IMR-90 (cell line): Measurements from ENCODE around the gene FOXC1. TPM values are rescaled to one million over a fixed set of nuclear protein-coding genes. Genes with fewer than 3 reads are reported as not detected.
A peak's percentile ranks its signal among the peaks of the same experiment; 100 is the strongest.

ENCODE experiments used
- ATAC-seq: fragments of 200-7000 bp; cut with Tn5 transposase; 2 replicates; pipeline ENCODE4 v1.9.1; 2020; ENCODE audit warnings: low read depth, mild to moderate bottlenecking, moderate library complexity
- BruUV-seq: library from RNA; stranded (reverse); fragments of 400-500 nt; replicated peaks from 2 replicates; lab custom pipeline; 2021; lab: Mats Ljungman, UMichigan
- CTCF ChIA-PET: fragments of 300-600 bp; formaldehyde crosslinking; extraction: SDS; loops from one replicate; lab custom pipeline; 2021; ENCODE audit warnings: antibody characterized with exemption; lab: Yijun Ruan, JAX
- POLR2A ChIA-PET: fragments of 300-600 bp; sonication (Branson Sonifier 250); formaldehyde crosslinking; loops from one replicate; lab custom pipeline; 2022; ENCODE audit warnings: antibody characterized with exemption; ENCODE audit not compliant: unreplicated experiment; lab: Charles Lee
- DNase-seq: peaks from one replicate; pipeline ENCODE4 v3.0.0; 2013
- H2AFZ ChIP-seq: replicated peaks from 2 replicates; pipeline ENCODE3; 2013; ENCODE audit warnings: low read length, mild to moderate bottlenecking; ENCODE audit not compliant: poor library complexity
- H2AK5ac ChIP-seq: 2 replicates; pipeline ENCODE4 v1.6.1; 2013; ENCODE audit warnings: low read depth, low read length, inconsistent platforms
- H2AK9ac ChIP-seq: replicated peaks from 2 replicates; pipeline ENCODE3; 2013; ENCODE audit warnings: mild to moderate bottlenecking, low read depth, low read length, moderate library complexity; ENCODE audit not compliant: poor library complexity
- H2BK120ac ChIP-seq: 2 replicates; pipeline ENCODE4 v1.6.1; 2013; ENCODE audit warnings: low read depth, low read length, inconsistent platforms
- H2BK15ac ChIP-seq: 3 replicates; pipeline ENCODE4 v1.6.1; 2013; ENCODE audit warnings: low read depth, low read length, inconsistent platforms
- H2BK20ac ChIP-seq: 2 replicates; pipeline ENCODE4 v1.6.1; 2013; ENCODE audit warnings: low read depth, mild to moderate bottlenecking, inconsistent platforms, low read length, moderate library complexity
- H2BK5ac ChIP-seq: 2 replicates; pipeline ENCODE4 v1.6.1; 2013; ENCODE audit warnings: mild to moderate bottlenecking, low read depth, low read length, inconsistent platforms; ENCODE audit not compliant: poor library complexity, severe bottlenecking
- H3K14ac ChIP-seq: replicated peaks from 2 replicates; pipeline ENCODE4 v1.6.1; 2013; ENCODE audit warnings: low read depth, low read length, inconsistent platforms
- H3K18ac ChIP-seq: 2 replicates; pipeline ENCODE4 v1.6.1; 2013; ENCODE audit warnings: low read depth, low read length, control low read depth
- H3K23ac ChIP-seq: 2 replicates; pipeline ENCODE4 v1.6.1; 2013; ENCODE audit warnings: low read depth, low read length, inconsistent platforms
- H3K27ac ChIP-seq: 2 replicates; pipeline ENCODE4 v1.5.1; 2013; ENCODE audit warnings: mild to moderate bottlenecking, control low read depth, low read length; ENCODE audit not compliant: insufficient read depth
- H3K27me3 ChIP-seq: 2 replicates; pipeline ENCODE4 v1.6.1; 2013; ENCODE audit warnings: low read length; ENCODE audit not compliant: control insufficient read depth, insufficient read depth
- H3K36me3 ChIP-seq: 2 replicates; pipeline ENCODE4 v1.6.1; 2013; ENCODE audit warnings: low read length, mixed read lengths; ENCODE audit not compliant: control insufficient read depth, insufficient read depth
- H3K4ac ChIP-seq: 2 replicates; pipeline ENCODE4 v1.6.1; 2013; ENCODE audit warnings: low read depth, low read length, inconsistent platforms
- H3K4me1 ChIP-seq: 2 replicates; pipeline ENCODE4 v1.6.1; 2013; ENCODE audit warnings: low read length, mixed read lengths; ENCODE audit not compliant: control insufficient read depth, insufficient read depth
- H3K4me2 ChIP-seq: 2 replicates; pipeline ENCODE4 v1.6.1; 2013; ENCODE audit warnings: low read depth, mild to moderate bottlenecking, control low read depth, low read length, moderate library complexity
- H3K4me3 ChIP-seq: 2 replicates; pipeline ENCODE4 v1.5.1; 2013; ENCODE audit warnings: low read depth, mild to moderate bottlenecking, control low read depth, low read length, moderate library complexity; ENCODE audit not compliant: insufficient read depth
- H3K56ac ChIP-seq: 2 replicates; pipeline ENCODE4 v1.6.1; 2013; ENCODE audit warnings: low read length, inconsistent platforms; ENCODE audit not compliant: insufficient read depth; ENCODE audit errors: extremely low read depth
- H3K79me1 ChIP-seq, 2 experiments: 2 replicates each; pipeline ENCODE4 v1.6.1; 2013; ENCODE audit warnings: low read length in 2 of 2, inconsistent platforms in 1 of 2, low read depth in 1 of 2
- H3K9ac ChIP-seq: 2 replicates; pipeline ENCODE4 v1.6.1; 2013; ENCODE audit warnings: low read depth, low read length, control low read depth
- H3K9me1 ChIP-seq: 2 replicates; pipeline ENCODE4 v1.6.1; 2013; ENCODE audit warnings: low read length, inconsistent platforms; ENCODE audit not compliant: insufficient read depth
- H3K9me3 ChIP-seq: 2 replicates; pipeline ENCODE4 v1.6.1; 2013; ENCODE audit warnings: low read length; ENCODE audit not compliant: control insufficient read depth, insufficient read depth
- H4K20me1 ChIP-seq: 2 replicates; pipeline ENCODE4 v1.6.1; 2013; ENCODE audit warnings: low read length, inconsistent platforms; ENCODE audit not compliant: insufficient read depth
- H4K5ac ChIP-seq: 2 replicates; pipeline ENCODE4 v1.6.1; 2013; ENCODE audit warnings: mild to moderate bottlenecking, low read depth, low read length, control low read depth
- H4K8ac ChIP-seq, 2 experiments: 2 replicates each; pipeline ENCODE4 v1.6.1; 2013; ENCODE audit warnings: low read depth in 2 of 2, low read length in 2 of 2, control low read depth in 1 of 2, inconsistent platforms in 1 of 2
- H4K91ac ChIP-seq: 2 replicates; pipeline ENCODE4 v1.6.1; 2013; ENCODE audit warnings: low read depth, low read length, inconsistent platforms; ENCODE audit not compliant: insufficient read depth
- BHLHE40 ChIP-seq: fragments of 150-350 bp; IDR thresholded peaks from 2 replicates; pipeline ENCODE4 v1.6.1; 2016; ENCODE audit warnings: mild to moderate bottlenecking, low read depth, low read length
- WGBS, 2 experiments: methylation state at CpG; one replicate each; pipeline versions ENCODE4 v1.1.5 to v1.1.7; 2013; ENCODE audit warnings: missing lambda C conversion rate in 2 of 2; ENCODE audit not compliant: insufficient read length in 1 of 2; ENCODE audit errors: extremely low coverage in 2 of 2; 5-methylcytosine and 5-hydroxymethylcytosine counted together
- dilution Hi-C: fragments of 300-500 bp; cut with HindIII; formaldehyde crosslinking; loops from one replicate; pipeline ENCODE4 v1.14.3; 2018; ENCODE audit warnings: low sequenced_read_pairs; ENCODE audit not compliant: unreplicated experiment
- in situ Hi-C: fragments of 300-500 bp; cut with MboI; formaldehyde crosslinking; loops from 3 replicates; pipeline ENCODE4 v1.14.3; 2019; ENCODE audit warnings: low sequenced_read_pairs, inconsistent platforms, mixed read lengths
- intact Hi-C: fragments of 100-400 bp; cut with micrococcal nuclease; formaldehyde crosslinking; loops from 2 replicates; pipeline ENCODE4 v1.10.0; 2022
- polyA plus RNA-seq, 3 experiments: library from polyadenylated mRNA; depleted of rRNA; stranded (reverse); fragments of >200 nt; gene quantifications; 2 replicates each; pipeline ENCODE4 v1.2.3, GENCODE V29; 2012; ENCODE audit warnings: low replicate concordance in 1 of 3
- total RNA-seq: library from RNA; depleted of rRNA; stranded (reverse); fragments of >200 nt; gene quantifications from 2 replicates; pipeline ENCODE4 v1.2.3, GENCODE V29; 2012
- TF ChIP-seq, protein P1 (sequence below): conservative IDR thresholded peaks from 2 replicates; pipeline ENCODE4 v1.5.1; 2012; ENCODE audit warnings: mild to moderate bottlenecking, low read depth, low read length, improper control_type of control experiment
- TF ChIP-seq, protein P2 (sequence below): fragments of 150-350 bp; IDR thresholded peaks from 2 replicates; pipeline ENCODE4 v1.6.1; 2016; ENCODE audit warnings: low read depth, mild to moderate bottlenecking, low read length, moderate library complexity, borderline replicate concordance

The FOXC1 gene
- total and polyA plus RNA-seq, 2 of the 4 experiments (the other 2 are of a cell fraction), result 1.3 to 4.0 TPM

DNA sequence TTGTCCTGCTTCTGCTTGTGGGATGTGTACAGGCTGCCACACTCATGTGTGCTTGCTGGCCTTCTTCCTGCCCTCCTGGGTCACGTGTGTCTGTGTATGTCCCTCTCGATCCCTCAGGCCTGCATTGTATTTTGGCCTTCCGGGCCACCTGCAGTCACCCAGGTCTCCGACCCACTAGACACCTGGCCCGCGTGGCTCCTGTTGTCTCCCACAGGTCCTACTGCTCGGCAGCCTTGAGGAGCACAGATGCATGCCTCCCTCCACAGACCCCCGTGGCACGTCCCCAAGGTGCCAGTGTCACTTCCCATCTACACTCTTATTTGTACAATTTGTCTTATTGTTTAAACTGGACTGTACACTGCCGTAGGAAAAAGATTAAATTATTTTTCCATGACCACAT is 43.1 kb downstream of the FOXC1 start:
- Histone ChIP-seq H3K4me2 (no peak overlapping the region), H4K91ac (no peak overlapping the region), H3K4ac (no peak overlapping the region), H2BK5ac (no peak overlapping the region), H3K36me3 (no peaks in the 10 kb centered on the region), H3K18ac (no peak overlapping the region), H4K5ac (no peak overlapping the region), H2AFZ (no peak overlapping the region), H3K23ac (no peak overlapping the region), H3K27me3 (no peaks in the 10 kb centered on the region), H2BK120ac (no peak overlapping the region), H4K20me1 (no peaks in the 10 kb centered on the region), H3K9me3 (no peaks in the 10 kb centered on the region), H2AK5ac (peak overlapping the region; percentile 72; the same call in 1 of the 2 replicates), H3K9ac (no peak overlapping the region), H3K14ac (no peak overlapping the region), H4K8ac (no peak overlapping the region), H2BK20ac (no peak overlapping the region), H3K56ac (no peak overlapping the region), H3K27ac (no peak overlapping the region), H2BK15ac (no peak overlapping the region), H3K79me1 (no peaks in the 10 kb centered on the region), H3K4me1 (no peaks in the 10 kb centered on the region), H2AK9ac (no peak overlapping the region), H3K4me3 (no peak overlapping the region), H3K9me1 (0 out of 2 replicates have a peak, but pooled peaks cover 4% of the 10 kb centered on the region)
- BruUV-seq, result no TSS peak
- ATAC-seq (no peak), DNase-seq (no peak)
- in situ Hi-C loops, result no loop called here
- dilution Hi-C loops, result no loop called here
- ChIA-PET POLR2A (no interaction called here), CTCF (no interaction called here)
- 72% methylated on average over 2 of the region's 10 CpGs; no CpG with 5 or more reads in 1 of the 2 experiments for WGBS, 2 experiments
- TF ChIP-seq, protein P1, sequence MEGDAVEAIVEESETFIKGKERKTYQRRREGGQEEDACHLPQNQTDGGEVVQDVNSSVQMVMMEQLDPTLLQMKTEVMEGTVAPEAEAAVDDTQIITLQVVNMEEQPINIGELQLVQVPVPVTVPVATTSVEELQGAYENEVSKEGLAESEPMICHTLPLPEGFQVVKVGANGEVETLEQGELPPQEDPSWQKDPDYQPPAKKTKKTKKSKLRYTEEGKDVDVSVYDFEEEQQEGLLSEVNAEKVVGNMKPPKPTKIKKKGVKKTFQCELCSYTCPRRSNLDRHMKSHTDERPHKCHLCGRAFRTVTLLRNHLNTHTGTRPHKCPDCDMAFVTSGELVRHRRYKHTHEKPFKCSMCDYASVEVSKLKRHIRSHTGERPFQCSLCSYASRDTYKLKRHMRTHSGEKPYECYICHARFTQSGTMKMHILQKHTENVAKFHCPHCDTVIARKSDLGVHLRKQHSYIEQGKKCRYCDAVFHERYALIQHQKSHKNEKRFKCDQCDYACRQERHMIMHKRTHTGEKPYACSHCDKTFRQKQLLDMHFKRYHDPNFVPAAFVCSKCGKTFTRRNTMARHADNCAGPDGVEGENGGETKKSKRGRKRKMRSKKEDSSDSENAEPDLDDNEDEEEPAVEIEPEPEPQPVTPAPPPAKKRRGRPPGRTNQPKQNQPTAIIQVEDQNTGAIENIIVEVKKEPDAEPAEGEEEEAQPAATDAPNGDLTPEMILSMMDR, result no peak
- no peak for TF ChIP-seq BHLHE40
- TF ChIP-seq, protein P2, sequence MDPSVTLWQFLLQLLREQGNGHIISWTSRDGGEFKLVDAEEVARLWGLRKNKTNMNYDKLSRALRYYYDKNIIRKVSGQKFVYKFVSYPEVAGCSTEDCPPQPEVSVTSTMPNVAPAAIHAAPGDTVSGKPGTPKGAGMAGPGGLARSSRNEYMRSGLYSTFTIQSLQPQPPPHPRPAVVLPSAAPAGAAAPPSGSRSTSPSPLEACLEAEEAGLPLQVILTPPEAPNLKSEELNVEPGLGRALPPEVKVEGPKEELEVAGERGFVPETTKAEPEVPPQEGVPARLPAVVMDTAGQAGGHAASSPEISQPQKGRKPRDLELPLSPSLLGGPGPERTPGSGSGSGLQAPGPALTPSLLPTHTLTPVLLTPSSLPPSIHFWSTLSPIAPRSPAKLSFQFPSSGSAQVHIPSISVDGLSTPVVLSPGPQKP, result no peak
- intact Hi-C loops, result no loop called here
